PFSK-1 (cell line): ENCODE data around the gene GREB1.

Source experiments
- POLR2AphosphoS5 ChIP-seq: IDR thresholded peaks from 2 replicates; pipeline ENCODE4 v1.6.1; 2012; ENCODE audit warnings: low read depth, mild to moderate bottlenecking, control low read depth, low read length, moderate library complexity
- REST ChIP-seq, 2 experiments: IDR thresholded peaks; 2 replicates each; pipeline versions ENCODE4 v1.6.1 to v1.8.0; 2011 to 2012; ENCODE audit warnings: low read depth in 2 of 2, low read length in 2 of 2, control low read depth in 1 of 2, inconsistent platforms in 1 of 2, mild to moderate bottlenecking in 1 of 2, moderate library complexity in 1 of 2; ENCODE audit not compliant: insufficient read depth in 1 of 2
- SIN3A ChIP-seq: IDR thresholded peaks from 2 replicates; pipeline ENCODE4 v1.6.1; 2012; ENCODE audit warnings: mild to moderate bottlenecking, low read length, moderate library complexity, borderline replicate concordance; ENCODE audit not compliant: insufficient read depth
- TAF1 ChIP-seq: IDR thresholded peaks from 2 replicates; pipeline ENCODE4 v1.6.1; 2012; ENCODE audit warnings: low read length, control low read depth, borderline replicate concordance; ENCODE audit not compliant: insufficient read depth

- TF ChIP-seq REST (IDR thresholded peaks at IDR 0.05; ENCODE audit: insufficient read depth in 1 of 2, low read depth in 2 of 2, low read length in 2 of 2) (no peak), POLR2AphosphoS5 (no peak), TAF1 (no peak), SIN3A (no peak)
Observed at GRCh38 chr2:11490194-11490593, 43.7 kb upstream of the GREB1 start.
